GM21825 (cell line): Measurements from ENCODE around the gene RBCK1.
"Not testable (repeated sequence)": the region's sequence is repeated elsewhere in the genome, so short reads cannot be mapped to it uniquely, and the experiment has no call there.

Experiments
- ATAC-seq: cut with Tn5 transposase; IDR thresholded peaks from one replicate; pipeline ENCODE4 v1.9.1; 2021; ENCODE audit warnings: mild to moderate bottlenecking, moderate library complexity; ENCODE audit not compliant: unreplicated experiment

Gene RBCK1

DNA sequence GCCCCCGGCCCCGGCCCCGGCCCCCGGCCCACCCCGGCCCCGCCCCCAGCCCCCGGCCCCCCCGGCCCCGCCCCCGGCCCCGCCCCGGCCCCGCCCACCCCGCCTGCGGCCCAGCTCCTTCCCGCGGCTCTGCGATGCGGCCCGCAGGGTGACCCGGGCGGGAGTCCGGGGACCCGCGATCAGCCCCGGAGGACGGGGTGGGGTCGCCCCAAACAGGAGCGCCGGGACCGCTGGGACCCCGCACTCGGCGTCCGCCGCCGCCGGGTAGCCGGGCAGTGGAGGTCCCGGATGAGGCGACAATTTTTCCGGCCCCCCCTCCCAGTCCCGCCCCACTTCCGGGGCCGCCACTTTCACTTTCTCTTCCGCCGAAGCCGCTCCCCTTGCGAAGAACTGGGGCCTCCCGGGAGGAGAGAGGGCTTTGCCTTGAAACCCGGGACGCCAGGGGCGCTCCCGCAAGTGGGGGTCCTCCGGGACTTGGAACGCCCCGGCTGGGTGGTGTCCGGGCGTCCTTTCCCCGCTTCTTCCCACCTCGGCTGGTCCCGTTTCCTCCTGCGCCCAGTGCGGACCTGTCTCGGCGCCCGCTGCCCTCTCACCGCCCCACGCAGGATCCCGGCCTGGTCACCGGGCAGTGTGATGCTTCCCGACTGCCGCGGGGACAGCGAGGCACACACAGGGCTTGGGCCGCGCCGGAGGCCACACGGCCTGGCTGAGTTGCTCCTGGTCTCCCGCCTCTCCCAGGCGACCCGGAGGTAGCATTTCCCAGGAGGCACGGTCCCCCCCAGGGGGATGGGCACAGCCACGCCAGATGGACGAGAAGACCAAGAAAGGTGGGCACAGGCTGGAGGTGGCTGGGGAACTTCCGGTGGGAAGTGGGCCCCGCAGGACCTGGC lies at the start of gene RBCK1:
TSS of gene RBCK1 (plus strand) at position 347 of the 890 bp plus-strand sequence. CDS start at position 806, 459 bp downstream.
- ATAC-seq = peak; percentile 67

DNA sequence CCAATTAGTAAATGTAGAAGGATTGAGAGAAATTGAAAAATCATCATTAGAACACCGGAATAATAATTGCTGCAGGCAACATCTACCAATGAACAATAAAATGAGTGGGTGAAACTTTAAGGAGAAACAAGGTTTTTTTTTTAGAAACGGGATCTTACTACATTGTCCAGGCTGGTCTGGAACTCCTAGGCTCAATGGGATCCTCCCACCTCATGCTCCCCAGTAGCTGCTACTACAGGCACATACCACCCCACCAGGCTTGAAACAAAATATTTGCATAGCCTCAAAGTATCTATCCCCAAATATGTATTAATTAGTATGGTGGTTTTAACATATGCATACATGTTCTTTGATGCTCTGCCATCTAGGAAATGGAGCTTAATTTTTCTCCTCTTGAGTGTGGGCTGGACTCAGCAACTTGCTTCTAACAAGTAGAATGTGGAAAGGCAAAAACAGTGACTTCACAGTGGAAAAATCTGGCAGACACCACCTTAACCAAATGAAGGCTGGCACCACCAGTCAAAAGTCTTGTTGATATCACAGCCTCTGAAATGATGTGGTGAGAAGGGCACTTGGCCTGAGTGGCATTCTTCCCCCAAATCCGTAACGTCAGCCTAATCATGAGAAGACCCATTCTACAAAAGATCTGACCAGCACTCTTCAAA lies 49.1 kb upstream of the RBCK1 start:
- no peak for ATAC-seq

DNA sequence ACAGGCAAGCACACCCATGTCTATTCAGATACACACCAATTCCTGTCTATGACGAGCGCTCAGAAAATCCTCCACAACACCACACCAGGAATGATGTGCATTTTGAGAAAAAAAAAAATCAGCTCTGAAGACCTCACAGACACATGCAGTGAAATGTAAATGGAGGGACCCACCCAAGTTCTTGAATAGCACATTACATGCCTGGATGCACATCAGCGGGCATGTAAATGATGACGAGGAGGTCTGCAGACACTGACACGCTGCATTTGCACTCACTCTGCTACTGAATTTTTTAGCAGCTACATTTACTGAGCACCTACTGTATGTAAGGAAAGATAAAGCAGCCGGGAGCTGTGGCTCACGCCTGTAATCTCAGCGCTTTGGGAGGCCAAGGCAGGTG lies 46.5 kb upstream of the RBCK1 start:
- no peak for ATAC-seq

DNA sequence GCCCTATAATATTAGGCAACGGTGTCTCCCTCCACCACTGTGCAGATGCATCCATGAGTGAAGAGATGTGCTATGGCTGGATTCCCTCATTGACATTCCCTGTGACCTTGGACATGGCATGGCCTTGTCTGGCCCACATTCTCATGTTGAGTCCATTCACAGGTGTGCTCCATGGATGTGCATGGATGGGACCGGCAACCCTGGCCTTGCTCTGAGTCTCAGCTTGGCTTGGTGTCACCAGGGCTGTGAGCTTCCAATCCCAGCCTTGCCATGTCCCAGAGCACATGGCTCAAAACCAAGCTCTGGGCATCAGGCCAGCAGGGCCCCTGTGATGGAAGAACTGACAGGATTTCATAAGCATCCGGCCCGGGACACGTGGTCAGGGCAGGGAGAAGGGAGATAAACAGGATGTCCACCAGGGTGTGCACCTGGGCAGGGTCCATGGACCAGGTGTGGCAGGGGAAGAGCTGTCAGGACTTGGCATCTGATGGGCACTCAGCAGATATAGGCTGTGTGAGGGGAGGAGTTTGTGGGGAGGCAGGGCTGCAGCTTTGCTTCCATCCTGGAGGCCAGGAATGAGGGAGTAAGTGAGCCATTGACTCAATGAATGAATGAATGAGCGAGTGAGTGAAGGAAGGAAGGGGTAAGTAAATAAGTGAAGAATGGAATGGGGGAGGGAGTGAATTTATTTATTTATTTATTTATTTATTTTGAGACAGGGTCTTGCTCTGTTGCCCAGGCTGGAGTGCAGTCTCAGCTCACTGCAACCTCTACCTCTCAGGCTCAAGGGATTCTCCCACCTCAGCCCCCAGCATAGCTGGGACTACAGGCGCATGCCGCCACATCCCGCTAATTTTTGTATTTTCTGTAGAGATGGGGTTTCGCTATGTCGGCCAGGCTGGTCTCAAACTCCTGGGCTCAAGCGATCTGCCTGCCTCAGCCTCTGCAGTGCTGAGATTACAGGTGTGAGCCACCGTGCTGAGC lies 45.5 kb upstream of the RBCK1 start:
- no peak for ATAC-seq

DNA sequence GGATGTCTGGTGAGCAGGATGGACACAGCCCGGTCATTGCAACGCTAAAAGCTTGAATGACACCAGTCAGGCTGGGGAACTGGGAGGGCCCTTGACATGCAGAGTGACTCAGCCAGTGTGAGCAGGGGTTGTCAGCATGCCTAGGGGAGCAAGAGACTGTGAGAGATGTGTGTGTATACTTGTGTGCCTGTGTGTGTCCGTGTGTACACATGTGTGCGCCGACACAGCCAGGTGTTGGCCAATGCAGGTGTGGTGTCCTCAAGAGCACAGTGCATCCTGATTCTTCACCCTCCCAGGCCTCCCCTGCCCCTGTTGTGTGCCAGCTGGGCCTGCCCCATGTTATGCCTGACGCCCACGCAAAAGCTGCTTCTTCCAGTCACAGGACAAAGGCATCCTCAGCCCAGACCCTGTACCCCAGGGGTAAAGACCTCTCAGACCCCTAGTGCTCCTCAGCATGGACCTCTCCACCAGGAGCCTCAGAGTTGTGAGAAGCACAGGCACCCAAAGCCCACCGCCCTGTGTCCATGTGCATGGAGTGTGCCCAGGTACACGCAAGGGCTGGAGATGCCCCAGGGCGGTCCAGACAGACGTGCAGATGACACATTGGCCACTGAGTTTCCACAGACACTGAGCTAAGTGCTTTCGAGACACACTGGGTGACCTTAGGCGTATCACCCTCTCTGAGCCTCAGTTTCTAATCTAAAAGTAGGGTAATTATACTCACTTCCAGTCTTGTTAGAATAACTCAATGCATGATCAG lies 44.6 kb upstream of the RBCK1 start:
- no peak for ATAC-seq

DNA sequence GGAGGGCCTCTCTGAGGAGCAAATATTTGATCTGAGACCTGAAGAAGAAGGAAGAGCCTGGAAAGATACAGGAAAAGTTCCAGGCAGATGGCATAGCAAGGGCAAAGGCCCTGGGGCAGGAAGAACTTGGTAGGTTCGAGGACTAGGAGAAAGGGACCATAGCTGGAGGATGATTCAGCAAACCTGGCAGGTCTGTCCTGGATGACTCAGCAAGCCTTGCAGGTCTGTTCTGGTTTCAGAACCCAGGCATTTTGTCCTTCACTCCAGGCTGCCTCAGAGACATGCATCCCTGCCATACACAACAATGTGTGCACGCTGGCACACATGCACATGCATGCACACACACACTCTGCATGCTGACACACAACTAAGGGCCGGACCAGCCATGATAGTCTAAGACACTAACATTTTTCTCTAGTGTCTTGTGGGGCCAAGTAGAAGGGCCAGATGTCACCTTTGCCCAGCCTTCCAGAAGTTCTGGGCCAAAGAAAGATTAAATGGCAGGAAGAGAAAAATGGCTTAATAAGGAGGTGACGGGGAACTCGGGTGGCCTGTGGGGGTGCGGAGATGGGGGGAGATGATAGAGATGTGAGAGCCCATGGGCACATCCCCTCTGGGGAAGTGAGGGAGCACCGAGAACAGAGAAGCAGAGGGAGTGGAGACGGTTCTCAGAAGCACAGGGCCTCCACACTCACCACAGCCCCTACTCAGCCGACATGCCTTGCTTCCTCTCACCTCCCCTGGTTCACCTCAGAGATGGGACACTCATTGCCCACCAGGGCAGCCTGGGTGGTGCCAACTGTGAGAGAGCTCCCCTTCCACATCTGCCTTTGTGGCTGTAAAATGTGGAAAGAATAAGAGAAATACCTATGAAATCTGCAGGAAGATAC lies 42.9 kb upstream of the RBCK1 start:
- no peak for ATAC-seq

DNA sequence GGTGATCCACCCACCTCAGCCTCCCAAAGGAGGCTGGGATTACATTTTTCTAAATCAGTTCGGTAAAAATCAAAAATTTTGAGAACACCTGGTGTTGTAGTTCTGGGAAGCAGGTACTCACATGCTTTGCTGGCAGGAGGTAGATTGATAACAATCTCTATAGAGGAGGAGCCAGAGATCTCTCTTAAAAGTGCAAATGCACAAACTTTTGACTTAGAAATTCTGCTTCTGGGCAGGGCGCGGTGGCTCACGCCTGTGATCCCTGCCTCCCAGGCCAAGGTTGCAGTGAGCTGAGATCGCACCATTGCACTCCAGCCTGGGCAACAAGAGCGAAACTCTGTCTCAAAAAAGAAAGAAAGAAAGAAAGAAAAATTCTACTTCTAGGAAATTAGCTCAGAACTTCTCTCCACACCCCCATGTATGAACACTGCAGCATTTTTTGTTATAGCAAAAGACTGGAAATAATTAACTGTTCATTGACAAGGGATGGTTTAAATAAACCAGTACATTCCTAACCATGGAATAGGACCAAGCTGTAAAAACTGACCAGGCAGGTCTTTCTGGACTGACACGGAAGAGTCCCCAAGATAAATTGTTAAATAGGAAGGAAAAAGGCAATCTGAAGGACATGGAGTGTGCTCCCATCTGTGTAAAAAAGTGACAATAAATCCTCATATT lies 41.9 kb upstream of the RBCK1 start:
- no peak for ATAC-seq

DNA sequence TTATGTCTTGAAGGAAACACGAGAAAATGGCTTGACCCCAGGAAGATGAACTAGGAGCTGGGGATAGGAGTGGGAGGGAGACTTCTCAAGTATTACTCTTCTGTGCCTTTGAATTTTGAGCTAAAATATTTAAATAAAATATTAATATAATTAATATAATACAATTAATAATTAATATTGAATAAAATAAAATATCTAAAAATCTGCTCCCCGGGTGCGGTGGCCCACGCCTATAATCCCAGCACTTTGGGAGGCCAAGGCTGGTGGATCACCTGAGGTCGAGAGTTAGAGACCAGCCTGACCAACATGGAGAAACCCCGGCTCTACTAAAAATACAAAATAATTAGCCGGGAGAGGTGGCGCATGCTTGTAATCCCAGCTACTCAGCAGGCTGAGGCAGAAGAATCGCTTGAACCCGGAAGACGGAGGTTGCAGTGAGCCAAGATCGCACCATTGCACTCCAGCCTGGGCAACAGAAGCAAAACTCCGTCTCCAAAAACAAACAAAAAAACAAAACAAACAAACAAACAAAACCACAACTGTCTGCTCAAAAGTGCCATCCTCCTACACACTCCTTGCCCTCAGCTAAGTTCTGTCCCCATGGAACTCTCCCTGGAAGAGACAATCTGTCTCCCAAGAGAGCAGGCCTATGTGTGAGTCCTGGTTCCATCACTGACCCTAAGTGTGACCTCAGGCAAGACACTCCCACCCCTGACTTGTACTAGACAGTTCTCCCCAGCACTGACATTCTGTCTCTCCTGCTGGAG lies 41.2 kb upstream of the RBCK1 start:
- no peak for ATAC-seq

DNA sequence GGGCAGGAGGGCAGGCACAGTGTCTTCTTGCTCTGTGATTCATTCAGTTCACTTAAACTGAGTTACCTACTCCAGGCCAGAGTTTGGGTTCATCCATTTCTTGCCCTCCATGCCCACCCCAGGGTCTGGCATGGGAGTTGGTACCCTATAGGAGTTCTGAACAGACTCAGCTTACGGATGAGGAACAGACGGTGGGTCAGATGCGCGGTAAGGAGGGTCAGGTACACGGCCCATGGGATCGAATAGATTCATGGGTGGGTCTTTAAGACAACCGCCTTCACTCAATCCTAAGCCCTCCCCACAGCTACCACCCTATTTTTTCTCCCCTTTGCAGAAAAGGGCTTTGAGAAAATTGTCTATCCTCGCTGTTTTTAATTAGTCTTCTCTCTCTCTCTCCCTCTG lies 40.6 kb upstream of the RBCK1 start:
- ATAC-seq = no peak

DNA sequence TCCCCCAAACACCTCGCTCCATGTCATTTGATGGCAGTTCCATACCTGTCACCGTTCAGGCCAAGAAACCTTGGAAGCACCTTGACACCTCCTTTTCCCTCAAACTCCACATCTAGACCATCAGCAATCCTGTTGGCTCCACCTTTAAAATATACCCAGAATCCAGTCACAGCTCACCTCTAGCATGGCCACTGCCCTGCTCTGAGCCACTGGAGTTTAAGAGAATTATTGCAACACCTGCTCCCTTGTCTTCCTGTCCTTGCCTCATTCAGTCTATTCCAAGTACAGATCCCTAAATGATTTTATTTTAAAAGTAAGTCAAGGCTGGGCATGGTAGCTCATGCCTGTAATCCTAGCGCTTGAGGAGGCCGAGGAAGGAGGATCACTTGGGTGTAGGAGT lies 39.2 kb upstream of the RBCK1 start:
- ATAC-seq = no peak

DNA sequence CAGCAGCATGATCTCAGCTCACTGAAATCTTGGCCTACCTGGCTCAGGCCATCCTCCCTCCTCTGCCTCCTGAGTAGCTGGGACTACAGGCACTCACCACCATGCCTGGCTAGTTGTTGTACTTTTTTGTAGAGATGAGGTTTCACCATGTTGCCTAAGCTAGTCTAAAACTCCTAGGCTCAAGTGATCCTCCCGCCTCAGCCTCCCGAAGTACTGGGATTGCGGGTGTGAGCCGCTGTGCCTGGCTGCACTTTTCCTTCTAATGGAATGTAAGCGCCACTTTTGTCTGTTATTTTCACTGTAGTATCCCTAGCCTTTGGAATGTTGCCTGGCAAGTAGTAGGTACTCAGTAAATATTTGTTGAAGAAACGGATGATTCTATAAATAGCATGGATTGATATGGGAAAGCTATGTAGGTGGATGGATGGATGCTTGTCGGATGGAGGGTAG lies 37.9 kb upstream of the RBCK1 start:
- no peak for ATAC-seq

DNA sequence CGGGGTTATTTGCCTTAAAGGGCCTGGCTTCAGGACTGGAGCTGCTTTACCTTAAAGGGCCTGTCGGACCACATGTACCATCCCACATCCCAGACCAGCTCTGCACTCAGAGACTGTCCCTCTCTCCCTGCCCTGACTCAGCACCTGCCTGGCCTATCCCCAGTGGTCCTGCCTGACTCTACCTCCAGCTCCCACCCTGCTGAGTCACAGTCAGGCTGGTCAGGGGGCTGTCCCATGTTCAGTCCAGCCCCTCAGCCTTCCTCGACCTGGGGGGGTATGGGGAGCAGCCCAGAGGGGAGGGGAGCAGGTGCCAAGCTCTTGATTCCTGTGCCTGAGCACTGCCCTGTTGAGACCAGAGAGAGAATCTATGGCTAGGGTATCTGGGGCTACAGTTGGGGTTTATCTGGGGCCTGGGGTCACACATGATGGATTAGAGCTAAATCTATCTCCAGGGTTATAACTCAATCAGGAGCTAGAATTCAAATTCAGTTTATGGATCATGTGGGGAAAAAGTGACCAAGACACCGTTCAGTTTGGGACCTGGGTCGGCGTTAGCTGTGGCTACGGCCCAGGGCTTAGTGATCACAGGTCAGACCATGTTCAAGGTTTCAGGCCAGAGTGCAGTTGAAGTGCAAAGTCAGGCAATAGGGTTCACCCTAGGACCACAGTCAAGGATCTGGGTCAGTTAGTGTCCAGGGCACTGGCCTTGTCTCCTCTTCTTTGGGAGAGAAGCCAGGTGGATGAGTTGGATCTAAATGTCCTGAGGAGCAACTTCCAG lies 36.9 kb upstream of the RBCK1 start:
- ATAC-seq = no peak

DNA sequence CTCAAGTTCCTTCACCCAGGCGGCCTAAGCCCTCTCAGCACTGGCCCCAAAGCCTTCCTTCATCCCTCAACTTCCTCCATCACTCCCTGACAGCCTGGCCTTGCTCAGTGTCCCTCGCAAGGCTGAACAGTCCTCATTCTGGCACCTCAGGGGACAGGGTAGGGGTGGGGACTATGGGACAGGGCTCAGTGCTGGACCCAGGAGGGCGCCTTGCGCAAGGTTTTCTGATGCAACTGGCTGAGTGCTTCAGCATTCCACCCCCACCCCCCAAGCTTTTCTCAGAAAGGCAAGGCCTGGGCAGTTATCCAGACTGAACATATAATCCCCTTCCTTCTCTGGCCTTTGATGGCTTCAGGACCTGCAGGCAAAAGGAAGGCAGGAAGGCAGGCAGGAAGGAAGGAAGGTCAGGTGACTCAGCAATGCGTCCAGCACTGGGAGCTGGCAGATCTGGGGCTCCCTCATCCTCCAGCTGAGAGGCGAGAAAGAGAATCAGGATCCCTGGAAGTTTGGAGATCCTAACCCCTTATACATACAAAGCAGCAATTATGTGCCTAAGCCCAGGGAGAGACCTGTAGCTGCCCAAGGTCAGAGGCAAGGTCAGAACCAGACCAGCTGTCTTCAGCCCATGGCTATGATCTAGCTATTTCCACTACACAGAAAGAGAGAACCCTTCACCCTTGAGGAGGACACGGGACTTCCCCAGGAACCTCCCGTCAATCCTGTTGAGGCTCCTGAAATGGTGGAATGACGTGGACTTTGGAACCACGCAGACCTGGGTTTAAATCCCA lies 36.1 kb upstream of the RBCK1 start:
- no peak for ATAC-seq

DNA sequence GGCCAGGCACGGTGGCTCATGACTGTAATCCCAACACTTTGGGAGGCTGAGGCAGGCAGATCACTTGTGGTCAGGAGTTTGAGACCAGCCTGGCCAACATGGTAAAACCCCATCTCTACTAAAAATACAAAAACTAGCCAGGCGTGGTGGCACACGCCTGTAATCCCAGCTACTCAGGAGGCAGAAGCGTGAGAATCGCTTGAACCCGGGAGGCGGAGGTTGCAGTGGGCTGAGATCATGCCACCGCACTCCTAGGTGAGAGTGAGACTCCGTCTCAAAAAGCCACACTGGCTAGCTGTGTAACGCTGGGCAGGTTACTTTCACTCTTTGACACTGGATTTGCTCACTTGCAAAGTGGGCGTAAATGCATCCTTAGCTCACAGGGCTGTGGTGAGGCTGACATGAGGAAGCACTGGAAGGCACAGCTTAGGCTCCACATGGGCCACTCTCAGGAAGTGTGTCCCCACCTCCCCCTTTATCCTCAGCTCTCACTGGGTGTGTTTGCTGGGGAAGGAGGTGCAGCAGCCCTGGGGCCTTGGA lies 35.5 kb upstream of the RBCK1 start:
- not testable (repeated sequence) for ATAC-seq

DNA sequence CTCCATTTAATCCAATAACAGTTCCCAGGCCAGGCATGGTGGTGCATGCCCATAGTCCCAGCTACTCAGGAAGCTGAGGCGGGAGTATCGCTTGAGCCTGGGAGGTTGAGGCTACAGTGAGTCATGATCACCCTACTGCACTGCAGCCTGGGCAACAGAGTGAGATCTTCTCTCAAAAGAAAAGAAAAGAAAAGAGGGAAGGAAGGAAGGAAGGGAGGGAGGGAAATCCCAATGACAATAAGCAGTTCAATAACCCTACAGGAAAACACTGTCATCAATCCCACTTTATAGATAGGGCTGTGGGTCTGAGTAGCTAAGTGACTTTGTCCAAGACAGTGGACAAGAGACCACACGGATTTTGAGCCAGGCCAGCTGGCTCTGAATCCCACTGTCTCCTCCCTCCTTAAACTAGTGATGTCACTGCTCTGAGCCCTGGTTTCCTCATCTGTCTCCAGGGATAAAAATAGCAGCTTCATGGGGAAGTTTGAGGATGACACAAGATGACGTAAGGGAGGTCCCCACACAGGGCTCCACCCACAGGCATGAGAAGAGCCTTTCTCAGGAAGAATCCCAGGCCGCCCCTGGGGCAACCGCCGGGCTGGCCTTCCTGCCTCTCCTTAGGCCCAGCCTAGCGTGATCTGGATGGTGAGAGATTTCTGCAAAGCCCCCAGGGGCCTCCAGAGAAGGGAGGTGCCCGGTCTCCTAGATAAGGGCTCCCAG lies 34.8 kb upstream of the RBCK1 start:
- no peak for ATAC-seq
